NCI-H510A (cell line): ENCODE results near the gene PIM1.
"Not testable (repeated sequence)": the region's sequence is repeated elsewhere in the genome, so short reads cannot be mapped to it uniquely, and the experiment has no call there.

Source experiments
- DNase-seq: peaks from one replicate; lab custom pipeline; 2025; lab: John Stamatoyannopoulos, UW

The PIM1 gene

DNA sequence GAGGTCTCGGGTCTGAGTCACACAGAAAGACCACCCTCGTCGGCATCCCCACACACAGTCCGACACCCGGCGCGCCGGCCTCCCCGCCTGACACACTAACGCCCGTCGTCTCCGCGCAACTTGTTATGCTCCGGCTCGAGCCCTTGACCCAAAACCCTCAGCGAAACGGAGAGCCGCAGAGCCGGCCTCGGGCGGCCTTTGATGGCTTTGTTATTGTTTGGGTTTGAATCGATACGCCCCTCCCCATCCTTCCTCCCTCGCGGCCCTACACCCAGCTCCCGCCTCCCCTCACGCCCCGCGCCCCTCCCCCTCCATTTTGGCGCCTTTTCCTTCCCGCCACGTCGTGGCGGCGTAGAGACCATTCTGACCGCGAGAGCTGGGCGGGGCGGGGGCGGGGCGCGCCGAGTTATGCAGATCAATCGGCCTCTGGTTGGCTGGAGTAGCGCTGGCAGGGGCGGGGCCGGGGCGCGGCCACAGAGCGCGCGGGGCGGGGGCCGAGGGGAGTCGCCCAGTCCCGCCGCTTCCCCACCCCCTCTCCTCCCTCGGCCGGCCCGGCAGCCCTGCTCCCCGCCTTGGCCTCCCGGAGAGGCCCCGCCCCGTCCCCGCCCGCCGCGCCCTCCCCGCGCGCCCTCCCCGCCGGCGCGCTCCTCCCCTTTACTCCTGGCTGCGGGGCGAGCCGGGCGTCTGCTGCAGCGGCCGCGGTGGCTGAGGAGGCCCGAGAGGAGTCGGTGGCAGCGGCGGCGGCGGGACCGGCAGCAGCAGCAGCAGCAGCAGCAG is at the start of gene PIM1:
Gene PIM1, plus strand, starts transcription at position 657 of the 777 bp plus-strand sequence. CDS start 424 bp downstream, outside the sequence.
- DNase-seq = peak; percentile 97

GRCh38 chr6:37121556-37121955 is 48.4 kb upstream of the PIM1 start:
- DNase-seq = no peak

DNA sequence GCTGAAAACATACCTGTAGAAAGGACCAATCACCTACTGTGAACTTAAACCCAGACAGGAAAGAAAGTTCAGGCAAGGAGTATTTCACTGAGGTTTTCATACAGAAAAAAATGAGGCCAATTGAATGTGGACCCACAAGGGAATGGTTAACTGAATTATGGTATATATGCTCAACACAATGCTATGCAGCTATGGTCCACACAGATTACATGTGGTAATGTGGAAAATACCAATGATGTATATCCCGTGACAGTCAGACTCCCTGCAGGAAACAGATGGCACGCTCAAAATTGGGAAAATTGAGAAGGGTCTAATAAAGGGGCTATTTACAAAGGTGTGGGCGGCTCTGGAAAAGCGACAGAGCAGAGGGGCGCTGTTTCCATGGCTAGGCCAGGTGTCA is 47.1 kb upstream of the PIM1 start:
- DNase-seq = no peak

- DNase-seq = no peak
These were observed 45.8 kb upstream of the PIM1 start for GRCh38 chr6:37123957-37124729.

DNA sequence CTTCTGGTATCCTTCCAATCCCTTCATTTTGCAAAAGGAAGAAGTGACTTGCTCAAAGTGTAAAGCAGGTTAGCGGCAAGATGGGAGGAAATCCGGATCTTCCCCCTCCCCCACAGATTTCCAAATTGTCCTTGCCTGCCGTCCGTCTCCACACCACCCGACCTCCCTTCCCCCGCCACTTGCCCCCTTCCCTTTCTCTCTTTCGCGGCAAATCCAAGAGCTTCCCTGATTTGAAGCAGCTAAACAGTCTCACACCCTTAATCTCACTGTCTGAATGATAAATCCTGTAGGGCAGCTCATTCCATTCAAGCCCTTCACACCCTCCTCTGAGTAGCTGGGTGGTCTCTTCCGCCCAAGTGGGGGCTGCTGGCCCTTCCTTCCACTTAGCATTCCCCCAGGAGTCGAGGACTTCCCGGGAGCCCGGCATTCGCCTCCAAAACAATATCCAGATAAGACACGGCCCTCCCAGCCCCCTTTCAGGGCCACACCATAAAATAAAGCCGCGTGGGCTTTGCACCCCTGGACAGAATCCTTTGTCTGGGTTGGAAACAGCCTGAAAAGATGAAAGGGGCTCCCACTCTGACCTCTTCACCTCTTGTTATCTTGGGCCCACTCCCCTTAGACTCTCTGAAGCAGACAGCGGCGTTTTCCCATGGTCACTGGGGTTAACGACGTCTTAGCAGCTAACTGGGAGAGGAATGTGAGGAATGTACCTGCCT is 44.0 kb upstream of the PIM1 start:
- no peak for DNase-seq

- no peak for DNase-seq
These were observed 43.4 kb upstream of the PIM1 start for GRCh38 chr6:37126493-37126958.

- DNase-seq = no peak
These were observed 42.9 kb upstream of the PIM1 start for GRCh38 chr6:37126961-37127616.

- DNase-seq = no peak
These were observed 41.7 kb upstream of the PIM1 start for GRCh38 chr6:37127961-37128862.

GRCh38 chr6:37128863-37129443 is 41.0 kb upstream of the PIM1 start:
- not testable (repeated sequence) for DNase-seq

- DNase-seq = no peak
These were observed 40.4 kb upstream of the PIM1 start for GRCh38 chr6:37129566-37129965.

GRCh38 chr6:37130704-37131103 is 39.2 kb upstream of the PIM1 start:
- no peak for DNase-seq

GRCh38 chr6:37131104-37131959 is 38.6 kb upstream of the PIM1 start:
- DNase-seq = peak; percentile 91

DNA sequence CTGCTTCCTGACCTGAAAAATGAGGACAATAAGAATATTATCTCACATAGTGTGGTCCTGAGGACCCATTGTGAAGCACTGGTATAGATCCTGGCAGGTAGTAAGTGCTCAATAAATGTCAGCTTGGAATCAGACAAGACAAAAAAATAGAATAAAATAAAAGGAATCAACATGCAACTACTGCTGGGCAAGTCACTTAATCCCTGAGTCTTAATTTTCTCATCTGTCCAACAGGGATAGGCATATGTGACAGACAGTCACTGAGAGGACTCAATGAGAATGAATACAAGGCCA is 38.0 kb upstream of the PIM1 start:
- no peak for DNase-seq

GRCh38 chr6:37134036-37134395 is 35.9 kb upstream of the PIM1 start:
- no peak for DNase-seq

DNA sequence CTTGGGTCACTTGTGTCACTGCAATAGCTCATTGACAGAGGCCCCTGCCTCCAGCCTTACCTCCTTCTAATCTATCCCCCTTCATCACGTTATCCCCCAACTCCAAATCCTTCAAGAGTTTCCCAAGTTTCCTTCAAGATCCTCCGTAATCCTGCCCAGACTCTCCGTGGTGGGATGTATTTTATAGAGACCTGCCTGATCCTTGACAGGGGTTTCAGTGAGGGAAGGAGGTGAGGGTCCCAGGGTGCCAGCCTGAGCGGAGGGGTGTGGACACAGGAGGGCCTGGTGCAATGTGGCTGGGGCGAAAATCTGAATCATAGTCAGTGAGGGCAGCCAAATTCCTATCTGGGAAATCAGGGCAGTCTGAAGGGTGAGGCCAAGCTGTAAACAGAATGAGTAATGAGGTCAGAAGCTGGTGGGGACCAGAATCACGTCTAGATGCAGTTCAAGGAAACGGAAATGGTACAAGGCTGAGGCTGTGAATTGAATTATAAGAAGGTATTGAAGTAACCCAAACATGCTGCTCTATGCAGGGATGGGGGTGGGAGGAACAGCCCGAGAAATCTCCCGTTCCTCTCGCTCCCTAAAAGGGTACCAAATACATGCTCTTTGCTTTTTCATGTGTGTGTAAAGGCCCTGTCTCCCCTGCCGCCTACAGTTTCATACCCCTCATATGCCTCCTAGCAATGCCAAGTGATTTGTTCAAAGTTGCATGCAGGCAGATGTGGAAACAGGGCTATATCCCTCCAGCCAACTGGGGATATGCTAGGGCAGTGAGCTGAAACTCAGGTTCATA is 35.4 kb upstream of the PIM1 start:
- no peak for DNase-seq

DNA sequence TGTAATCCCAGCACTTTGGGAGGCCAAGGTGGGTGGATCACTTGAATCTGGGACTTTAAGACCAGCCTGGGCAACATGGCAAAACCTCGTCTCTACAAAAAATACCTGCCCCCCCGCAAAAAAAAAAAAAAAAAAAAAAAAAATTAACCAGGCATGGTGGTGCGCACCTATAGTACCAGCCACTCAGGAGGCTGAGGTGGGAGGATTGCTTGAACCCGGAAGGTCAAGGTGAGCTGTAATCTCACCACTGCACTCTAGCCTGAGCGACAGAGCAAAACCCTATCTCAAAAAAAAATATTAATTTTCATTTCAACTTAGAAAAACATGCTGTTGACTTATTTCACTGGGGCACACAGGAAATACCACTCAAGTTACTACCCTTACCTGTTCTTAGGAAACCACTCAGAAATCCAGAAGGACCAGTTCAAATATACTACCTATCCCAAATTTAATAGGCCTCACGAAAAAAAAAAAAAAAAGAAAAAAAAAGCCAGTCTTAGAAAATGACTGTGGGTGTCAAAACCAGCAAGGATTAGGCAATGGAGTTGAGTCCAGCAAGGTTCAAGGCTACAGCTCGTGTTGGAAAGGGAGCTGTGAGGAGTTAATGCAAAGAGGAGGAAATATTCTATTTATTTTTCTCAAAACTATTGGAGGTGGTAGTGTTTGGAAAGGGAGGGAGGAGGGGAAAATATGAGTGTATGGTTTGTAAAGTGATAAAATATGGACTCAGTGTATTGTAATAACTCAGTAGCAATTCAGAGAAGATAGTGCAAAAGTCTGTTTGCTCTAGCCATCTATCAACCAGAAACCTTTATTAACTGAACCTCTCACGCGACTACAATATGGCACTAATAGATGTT is 33.9 kb upstream of the PIM1 start:
- no peak for DNase-seq

- DNase-seq = no peak
These were observed 33.1 kb upstream of the PIM1 start for GRCh38 chr6:37136821-37137200.
